PC-9 (cell line): ENCODE data around the gene TMTC2. TPM values are rescaled to one million over a fixed set of nuclear protein-coding genes. Genes with fewer than 3 reads are reported as not detected.

Experiments
- BruUV-seq: library from RNA; stranded (reverse); fragments of 400-500 nt; replicated peaks from 2 replicates; lab custom pipeline; 2021; lab: Mats Ljungman, UMichigan
- CTCF ChIA-PET: fragments of 300-600 bp; sonication (Branson Sonifier 250); formaldehyde crosslinking; loops from one replicate; lab custom pipeline; 2022; ENCODE audit warnings: antibody characterized with exemption; lab: Charles Lee
- POLR2A ChIA-PET: fragments of 300-600 bp; sonication (Branson Sonifier 250); formaldehyde crosslinking; loops from one replicate; lab custom pipeline; 2022; ENCODE audit warnings: antibody characterized with exemption; ENCODE audit not compliant: unreplicated experiment; lab: Charles Lee
- DNase-seq, 2 experiments: peaks; one replicate each; pipeline versions ENCODE4 v3.0.0 to v3.0.0-alpha.2; 2015 to 2022; ENCODE audit warnings: mixed read lengths in 1 of 2
- H2AFZ ChIP-seq: fragments of 200-600 bp; sonication (generic); 2 replicates; pipeline ENCODE4 v1.8.1; 2017; ENCODE audit warnings: antibody characterized with exemption
- H3F3A ChIP-seq: fragments of 200-600 bp; sonication (generic); 2 replicates; pipeline ENCODE4 v1.8.1; 2017; ENCODE audit warnings: antibody characterized with exemption, mild to moderate bottlenecking, low read depth; ENCODE audit not compliant: insufficient read depth
- H3K27ac ChIP-seq: fragments of 200-600 bp; sonication (generic); 2 replicates; pipeline ENCODE4 v1.6.1; 2016; ENCODE audit warnings: mixed run types
- H3K27me3 ChIP-seq: fragments of 200-600 bp; sonication (generic); 2 replicates; pipeline ENCODE4 v1.6.1; 2016; ENCODE audit warnings: low read depth, mixed run types; ENCODE audit not compliant: insufficient read depth
- H3K36me3 ChIP-seq: fragments of 200-600 bp; sonication (generic); 2 replicates; pipeline ENCODE4 v1.6.1; 2016; ENCODE audit warnings: low read depth, mixed run types
- H3K4me1 ChIP-seq: fragments of 200-600 bp; sonication (generic); replicated peaks from 2 replicates; pipeline ENCODE4 v1.6.1; 2016; ENCODE audit warnings: mixed run types; ENCODE audit not compliant: insufficient read depth
- H3K4me2 ChIP-seq: fragments of 200-600 bp; sonication (generic); 2 replicates; pipeline ENCODE4 v1.6.1; 2017; ENCODE audit warnings: mixed run types
- H3K4me3 ChIP-seq: fragments of 200-600 bp; sonication (generic); 2 replicates; pipeline ENCODE4 v1.6.1; 2016; ENCODE audit warnings: mixed run types
- H3K79me2 ChIP-seq: fragments of 200-600 bp; sonication (generic); 2 replicates; pipeline ENCODE4 v1.6.1; 2017; ENCODE audit warnings: low read depth, mixed run types
- H3K9me2 ChIP-seq: fragments of 200-600 bp; sonication (generic); 2 replicates; pipeline ENCODE4 v1.8.1; 2017; ENCODE audit warnings: mild to moderate bottlenecking; ENCODE audit not compliant: insufficient read depth
- H3K9me3 ChIP-seq: fragments of 200-600 bp; sonication (generic); 2 replicates; pipeline ENCODE4 v1.8.1; 2016; ENCODE audit warnings: low read depth; ENCODE audit not compliant: insufficient read depth
- H4K20me1 ChIP-seq: fragments of 200-600 bp; sonication (generic); 2 replicates; pipeline ENCODE4 v1.8.1; 2017; ENCODE audit not compliant: insufficient read depth
- EZH2 ChIP-seq: fragments of 200-600 bp; sonication (generic); IDR thresholded peaks from 2 replicates; pipeline ENCODE4 v1.8.0; 2017; ENCODE audit warnings: antibody characterized with exemption, low read depth
- intact Hi-C: fragments of 100-400 bp; cut with micrococcal nuclease; formaldehyde crosslinking; loops from one replicate; pipeline ENCODE4 v1.10.0; 2022; ENCODE audit not compliant: unreplicated experiment
- total RNA-seq: library from RNA; stranded (reverse); gene quantifications from 2 replicates; pipeline ENCODE4 v1.2.3, GENCODE V29; 2021
- TF ChIP-seq, protein P1 (sequence below): fragments of 200-600 bp; sonication (generic); conservative IDR thresholded peaks from 2 replicates; pipeline ENCODE4 v1.6.1; 2017; ENCODE audit warnings: mixed run types, antibody characterized with exemption, mild to moderate bottlenecking, moderate library complexity

TMTC2 gene
- total RNA-seq, 1 experiment from 2014 or later, result 8.6 TPM

DNA sequence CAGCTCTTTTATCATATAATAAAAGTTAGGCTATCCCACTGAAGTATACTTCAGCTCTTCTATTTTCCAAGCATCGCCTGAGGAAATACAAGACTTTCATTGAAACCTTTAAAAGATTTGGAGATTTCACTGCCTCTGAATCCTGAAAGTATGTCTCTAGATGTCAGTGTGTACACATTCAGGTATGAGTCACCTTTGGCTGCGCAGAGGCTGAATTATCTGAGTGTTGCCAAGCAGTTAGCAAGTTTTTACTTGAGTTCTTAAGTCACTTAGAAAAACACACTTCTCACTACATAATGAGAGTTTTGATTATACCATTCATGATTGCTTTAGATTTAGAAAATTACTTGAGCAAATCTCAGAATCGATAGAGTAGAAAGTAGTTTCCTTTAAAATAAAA, 210.3 kb downstream of the TMTC2 start:
- Histone ChIP-seq H3K9me3 (no peaks in the 10 kb centered on the region), H3K36me3 (no peaks in the 10 kb centered on the region), H3K27me3 (no peaks in the 10 kb centered on the region), H4K20me1 (no peaks in the 10 kb centered on the region), H3K4me2 (no peak overlapping the region), H3K4me1 (peaks cover 3% of the 10 kb centered on the region; the same call in 1 of the 2 replicates), H3K27ac (no peak overlapping the region), H3K9me2 (no peaks in the 10 kb centered on the region), H3K4me3 (no peak overlapping the region), H3K79me2 (no peaks in the 10 kb centered on the region), H2AFZ (no peak overlapping the region), H3F3A (no peaks in the 10 kb centered on the region)
- TF ChIP-seq, protein P1, sequence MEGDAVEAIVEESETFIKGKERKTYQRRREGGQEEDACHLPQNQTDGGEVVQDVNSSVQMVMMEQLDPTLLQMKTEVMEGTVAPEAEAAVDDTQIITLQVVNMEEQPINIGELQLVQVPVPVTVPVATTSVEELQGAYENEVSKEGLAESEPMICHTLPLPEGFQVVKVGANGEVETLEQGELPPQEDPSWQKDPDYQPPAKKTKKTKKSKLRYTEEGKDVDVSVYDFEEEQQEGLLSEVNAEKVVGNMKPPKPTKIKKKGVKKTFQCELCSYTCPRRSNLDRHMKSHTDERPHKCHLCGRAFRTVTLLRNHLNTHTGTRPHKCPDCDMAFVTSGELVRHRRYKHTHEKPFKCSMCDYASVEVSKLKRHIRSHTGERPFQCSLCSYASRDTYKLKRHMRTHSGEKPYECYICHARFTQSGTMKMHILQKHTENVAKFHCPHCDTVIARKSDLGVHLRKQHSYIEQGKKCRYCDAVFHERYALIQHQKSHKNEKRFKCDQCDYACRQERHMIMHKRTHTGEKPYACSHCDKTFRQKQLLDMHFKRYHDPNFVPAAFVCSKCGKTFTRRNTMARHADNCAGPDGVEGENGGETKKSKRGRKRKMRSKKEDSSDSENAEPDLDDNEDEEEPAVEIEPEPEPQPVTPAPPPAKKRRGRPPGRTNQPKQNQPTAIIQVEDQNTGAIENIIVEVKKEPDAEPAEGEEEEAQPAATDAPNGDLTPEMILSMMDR, result no peak
- TF ChIP-seq EZH2, result no peak
- intact Hi-C loops, result no loop called here
- ChIA-PET CTCF (interaction anchor here (1.0 kb wide), 1 partner anchor 28 kb away, joined by 5 read pairs; no protein-coding TSS in a partner anchor), POLR2A (interaction anchor here (0.7 kb wide), 1 partner anchor 22 kb away, joined by 4 read pairs; no protein-coding TSS in a partner anchor)
- peak; percentile 17 to 61 for DNase-seq
- no TSS peak for BruUV-seq

DNA sequence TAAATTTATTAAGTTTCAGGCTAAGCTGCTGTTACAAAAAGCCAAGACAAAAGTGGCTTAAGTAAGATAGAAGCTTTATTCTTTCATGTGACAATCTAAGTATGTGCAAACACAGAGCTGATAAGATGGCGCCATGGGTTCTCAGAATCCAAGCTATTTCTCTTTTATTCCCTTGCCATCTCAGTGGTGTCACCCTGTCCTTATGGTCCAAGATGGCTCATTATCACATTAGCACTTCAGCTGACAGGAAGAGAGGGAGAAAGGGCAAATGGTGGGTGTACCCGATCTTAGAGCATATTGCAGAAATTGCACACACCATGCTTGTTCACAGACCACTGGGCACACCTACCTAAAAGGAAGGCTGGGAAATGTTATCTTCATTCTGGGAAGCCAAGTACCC, 211.7 kb downstream of the TMTC2 start:
- no TSS peak for BruUV-seq
- POLR2A ChIA-PET, result no interaction called here

DNA sequence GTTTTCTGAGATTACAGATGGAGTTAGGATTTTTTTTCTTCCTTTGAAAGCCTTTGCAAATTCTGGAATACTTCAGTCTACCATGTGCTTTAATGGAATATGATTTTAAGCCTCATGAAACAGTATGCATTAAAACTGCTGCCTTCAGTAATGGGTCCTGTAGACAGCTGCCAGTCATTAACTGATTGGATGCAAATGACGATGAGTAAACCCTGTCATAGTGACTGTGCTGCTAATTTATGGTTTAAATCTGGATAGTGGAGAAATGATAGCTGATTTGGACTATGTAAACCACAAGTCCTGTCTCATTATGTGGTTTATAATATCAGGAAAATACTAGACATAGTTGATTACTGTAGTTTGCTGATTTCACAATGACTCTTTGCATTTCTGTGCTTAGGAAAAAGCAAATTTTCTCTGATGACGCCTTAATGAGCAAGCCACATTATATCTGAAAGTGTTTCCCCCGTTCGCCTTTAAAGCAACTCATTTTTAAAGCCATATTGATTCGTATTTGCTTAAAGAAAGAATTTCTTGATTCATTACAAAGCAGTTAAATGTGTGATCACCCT, 217.6 kb downstream of the TMTC2 start:
- H3K27ac ChIP-seq, result no peak overlapping the region
- TF ChIP-seq EZH2, result no peak
- TF ChIP-seq, protein P1, result no peak
- H3K79me2 ChIP-seq, result no peaks in the 10 kb centered on the region
- no peaks in the 10 kb centered on the region for H4K20me1 ChIP-seq
- no peak overlapping the region for H3K4me3 ChIP-seq
- no TSS peak for BruUV-seq
- no peaks in the 10 kb centered on the region for H3K4me1 ChIP-seq
- ChIA-PET POLR2A (no interaction called here), CTCF (no interaction called here)
- H3K4me2 ChIP-seq, result no peak overlapping the region
- H2AFZ ChIP-seq, result no peak overlapping the region
- H3K36me3 ChIP-seq, result no peaks in the 10 kb centered on the region
- H3K9me2 ChIP-seq, result no peaks in the 10 kb centered on the region
- H3K27me3 ChIP-seq, result no peaks in the 10 kb centered on the region
- DNase-seq, result no peak
- no peaks in the 10 kb centered on the region for H3K9me3 ChIP-seq
- H3F3A ChIP-seq, result no peaks in the 10 kb centered on the region
- intact Hi-C loops, result no loop called here

More for the DNA sequence above, 211.7 kb downstream of the TMTC2 start:
- CTCF ChIA-PET, result no interaction called here
- H2AFZ ChIP-seq, result no peak overlapping the region
- intact Hi-C loops, result no loop called here
- no peaks in the 10 kb centered on the region for H3K27me3 ChIP-seq
- no peaks in the 10 kb centered on the region for H3K9me3 ChIP-seq
- H4K20me1 ChIP-seq, result no peaks in the 10 kb centered on the region
- no peak overlapping the region for H3K4me2 ChIP-seq
- DNase-seq, result no peak
- H3K4me3 ChIP-seq, result no peak overlapping the region
- TF ChIP-seq, protein P1, result no peak
- TF ChIP-seq EZH2, result no peak
- peaks cover 3% of the 10 kb centered on the region; the same call in 1 of the 2 replicates for H3K4me1 ChIP-seq
- no peaks in the 10 kb centered on the region for H3K9me2 ChIP-seq
- H3K79me2 ChIP-seq, result no peaks in the 10 kb centered on the region
- no peaks in the 10 kb centered on the region for H3F3A ChIP-seq
- H3K36me3 ChIP-seq, result no peaks in the 10 kb centered on the region
- no peak overlapping the region for H3K27ac ChIP-seq
